Measurements from ENCODE around the gene GRIA4.

Gene GRIA4

GRCh38 chr11:105799263-105799662 is 189.4 kb downstream of the GRIA4 start:
- DNase-seq: no peak

- DNase-seq: no peak
Measured at GRCh38 chr11:105799728-105800462, 190.0 kb downstream of the GRIA4 start.

GRCh38 chr11:105802390-105802789 is 192.5 kb downstream of the GRIA4 start:
- no peak for DNase-seq

- no peak for DNase-seq
Measured at GRCh38 chr11:105811242-105811641, 201.4 kb downstream of the GRIA4 start.

- DNase-seq: no peak
Measured at GRCh38 chr11:105821372-105821771, 211.5 kb downstream of the GRIA4 start.

GRCh38 chr11:105821781-105822180 is 211.9 kb downstream of the GRIA4 start:
- no peak for DNase-seq

- DNase-seq: no peak
Measured at GRCh38 chr11:105823495-105824033, 213.7 kb downstream of the GRIA4 start.

- DNase-seq: no peak
Measured at GRCh38 chr11:105824457-105825013, 214.7 kb downstream of the GRIA4 start.

GRCh38 chr11:105825141-105825540 is 215.3 kb downstream of the GRIA4 start:
- no peak for DNase-seq

GRCh38 chr11:105827906-105828305 is 218.0 kb downstream of the GRIA4 start:
- DNase-seq: no peak

- no peak for DNase-seq
Measured at GRCh38 chr11:105829084-105829483, 219.2 kb downstream of the GRIA4 start.

- no peak for DNase-seq
Measured at GRCh38 chr11:105834461-105834860, 224.6 kb downstream of the GRIA4 start.

- no peak for DNase-seq
Measured at GRCh38 chr11:105838668-105839384, 229.0 kb downstream of the GRIA4 start.

GRCh38 chr11:105840391-105840790 is 230.5 kb downstream of the GRIA4 start:
- no peak for DNase-seq

GRCh38 chr11:105852403-105852802 is 242.5 kb downstream of the GRIA4 start:
- DNase-seq: no peak

- no peak for DNase-seq
Measured at GRCh38 chr11:105854269-105854668, 244.4 kb downstream of the GRIA4 start.

GRCh38 chr11:105856954-105857353 is 247.1 kb downstream of the GRIA4 start:
- no peak for DNase-seq

- no peak for DNase-seq
Measured at GRCh38 chr11:105857728-105858127, 247.9 kb downstream of the GRIA4 start.

- DNase-seq: no peak
Measured at GRCh38 chr11:105858841-105859240, 249.0 kb downstream of the GRIA4 start.

GRCh38 chr11:105860105-105860504 is 250.2 kb downstream of the GRIA4 start:
- DNase-seq: no peak

GRCh38 chr11:105861225-105861624 is 251.4 kb downstream of the GRIA4 start:
- DNase-seq: no peak

GRCh38 chr11:105862736-105863367 is 253.0 kb downstream of the GRIA4 start:
- DNase-seq: no peak

GRCh38 chr11:105863523-105863922 is 253.7 kb downstream of the GRIA4 start:
- DNase-seq: no peak

Measured in left hindlimb (tissue), 1 donor.